Kidney epithelial cell (primary cell): ENCODE measurements around the gene ITGB4. TPM values are rescaled to one million over a fixed set of nuclear protein-coding genes. Genes with fewer than 3 reads are reported as not detected.

Experiments used
- DNase-seq: peaks from one replicate; pipeline ENCODE4 v3.0.0-alpha.2; 2010; ENCODE audit warnings: low read depth
- H3K27me3 ChIP-seq: 2 replicates; pipeline ENCODE4 v1.6.0; 2011; ENCODE audit warnings: low read length; ENCODE audit not compliant: control insufficient read depth, insufficient read depth
- H3K36me3 ChIP-seq: 2 replicates; pipeline ENCODE4 v1.5.1; 2011; ENCODE audit warnings: low read length; ENCODE audit not compliant: control insufficient read depth, insufficient read depth
- H3K4me3 ChIP-seq: 2 replicates; pipeline ENCODE4 v1.5.1; 2011; ENCODE audit warnings: low read depth, mild to moderate bottlenecking, control low read depth, low read length
- CTCF ChIP-seq: IDR thresholded peaks from 2 replicates; pipeline ENCODE4 v1.5.1; 2011; ENCODE audit warnings: mild to moderate bottlenecking, moderate library complexity, low read length, control low read depth, inconsistent platforms; ENCODE audit not compliant: insufficient read depth, poor library complexity, severe bottlenecking
- total RNA-seq: library from RNA; depleted of rRNA; stranded (reverse); fragments of >200 nt; gene quantifications from 2 replicates; pipeline ENCODE4 v1.2.3, GENCODE V29; 2015

ITGB4 gene
- total RNA-seq, 1 donor from 2014 or later, result 17.8 TPM

DNA sequence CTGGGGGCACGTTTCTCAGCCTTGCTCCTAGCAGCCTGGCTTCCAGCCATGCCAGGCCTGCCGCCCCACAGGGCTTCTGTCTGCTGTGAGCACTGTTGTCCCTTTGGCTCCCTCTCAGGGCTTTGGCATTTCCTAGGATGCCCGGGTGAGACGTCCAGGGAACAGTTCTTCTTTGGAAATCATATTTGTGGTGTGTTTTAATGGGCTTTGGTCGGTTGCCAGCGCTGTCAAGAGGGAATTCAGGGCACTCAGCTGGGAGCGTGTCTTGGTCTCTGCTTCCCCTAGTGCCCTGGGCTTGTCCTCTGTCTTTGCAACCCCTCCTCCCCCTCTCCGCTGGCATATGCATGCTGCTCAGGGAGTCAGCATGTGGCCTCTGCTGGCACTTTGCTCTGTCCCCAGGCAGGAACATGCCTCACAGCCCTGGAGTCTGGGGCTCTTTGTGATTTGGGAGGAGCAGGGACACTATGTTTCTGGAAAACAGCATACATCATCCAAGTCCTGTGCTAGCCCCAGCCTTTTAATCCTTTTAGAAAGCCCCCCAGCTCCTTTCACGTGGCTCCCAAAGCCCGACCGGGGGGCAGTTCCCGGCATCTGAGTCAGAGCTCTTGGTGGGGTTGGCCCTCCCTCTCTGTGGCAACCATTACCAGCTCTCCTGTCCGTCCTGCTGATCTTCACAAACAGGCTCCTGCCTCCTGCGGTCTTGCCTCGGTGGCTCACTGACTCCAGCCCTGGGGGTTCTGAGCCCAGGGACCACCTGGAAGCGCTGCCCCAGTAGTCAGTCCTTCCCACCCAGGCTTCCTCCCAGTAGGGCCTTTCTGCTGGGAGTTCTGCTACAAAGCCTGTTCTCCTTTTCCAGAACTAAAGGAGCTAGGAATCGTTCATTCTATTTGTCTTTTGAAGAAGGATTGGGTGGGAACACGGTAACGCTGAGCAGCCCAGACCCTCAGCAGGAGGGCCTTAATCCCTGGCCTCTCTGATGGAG lies 27.5 kb upstream of the ITGB4 start:
- DNase-seq, result no peak
- H3K4me3 ChIP-seq, result no peak overlapping the region
- no peak for TF ChIP-seq CTCF
- H3K36me3 ChIP-seq, result peaks cover 1% of the 10 kb centered on the region
- no peaks in the 10 kb centered on the region for H3K27me3 ChIP-seq

GRCh38 chr17:75694536-75694935 lies 26.7 kb upstream of the ITGB4 start:
- no peak for TF ChIP-seq CTCF
- Histone ChIP-seq H3K4me3 (no peak overlapping the region), H3K36me3 (peaks cover 1% of the 10 kb centered on the region), H3K27me3 (no peaks in the 10 kb centered on the region)
- no peak for DNase-seq

DNA sequence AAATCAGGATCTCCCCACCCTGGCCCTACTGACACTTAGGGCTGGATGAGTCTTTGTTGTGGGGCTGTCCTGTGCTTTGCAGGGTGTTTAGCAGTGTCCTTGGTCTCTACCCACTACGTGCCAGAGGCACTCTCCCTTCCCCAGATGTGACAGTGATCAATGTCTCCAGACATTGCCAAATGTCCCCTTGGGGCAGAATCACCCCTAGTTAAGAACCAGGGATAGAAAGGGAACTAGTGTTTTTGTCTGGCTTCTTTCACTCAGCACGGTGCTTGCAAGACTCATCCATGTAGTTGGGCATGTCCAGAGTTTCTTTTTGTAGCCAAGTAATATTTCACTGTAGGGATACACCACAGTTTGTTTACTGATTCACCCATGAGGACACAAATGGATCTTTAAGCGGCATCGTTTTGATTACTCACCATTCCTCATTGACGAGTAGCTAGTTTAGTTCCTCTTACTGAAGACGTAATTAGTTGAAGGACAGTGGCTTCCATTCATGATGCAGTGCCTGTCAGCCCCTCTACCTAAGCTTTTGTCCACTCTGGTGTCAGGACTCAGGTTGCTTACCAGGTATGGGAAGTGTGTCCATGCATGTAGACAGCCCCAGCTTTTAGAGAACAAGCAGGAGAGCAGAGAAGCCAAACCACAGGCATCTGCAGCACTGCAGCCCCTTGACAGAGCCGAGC lies 26.0 kb upstream of the ITGB4 start:
- no peak overlapping the region for H3K4me3 ChIP-seq
- TF ChIP-seq CTCF, result no peak
- DNase-seq, result no peak
- no peaks in the 10 kb centered on the region for H3K27me3 ChIP-seq
- H3K36me3 ChIP-seq, result peaks cover 1% of the 10 kb centered on the region

DNA sequence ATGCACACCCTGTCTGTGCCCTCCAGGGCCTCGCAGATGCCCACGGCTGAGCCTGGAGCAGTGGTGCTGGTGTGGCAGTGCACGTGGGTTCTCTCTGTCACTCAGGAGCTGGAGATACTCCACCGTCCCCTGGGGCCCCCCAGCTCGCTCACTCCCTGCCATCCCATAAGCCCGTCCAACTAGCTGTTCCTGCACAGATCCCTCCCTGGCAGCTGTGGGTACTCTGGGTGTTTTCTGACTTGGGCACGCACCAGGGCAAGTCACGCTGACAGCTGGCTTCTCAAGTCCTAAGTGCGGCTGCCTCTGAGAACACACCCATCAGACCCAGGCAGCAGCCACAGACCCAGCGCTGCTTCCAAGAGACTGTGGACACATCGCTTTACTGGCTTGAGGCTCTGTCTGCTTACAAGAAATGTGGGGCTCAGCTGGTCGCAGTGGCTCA lies 25.4 kb upstream of the ITGB4 start:
- no peak overlapping the region for H3K4me3 ChIP-seq
- H3K27me3 ChIP-seq, result no peaks in the 10 kb centered on the region
- peaks cover 3% of the 10 kb centered on the region for H3K36me3 ChIP-seq

GRCh38 chr17:75697651-75698291 lies 23.5 kb upstream of the ITGB4 start:
- TF ChIP-seq CTCF, result no peak
- Histone ChIP-seq H3K4me3 (no peak overlapping the region), H3K36me3 (peaks cover 4% of the 10 kb centered on the region), H3K27me3 (no peaks in the 10 kb centered on the region)
- DNase-seq, result no peak

More for the DNA sequence above, 25.4 kb upstream of the ITGB4 start:
- TF ChIP-seq CTCF, result no peak
- DNase-seq, result no peak
